GM19043 (cell line): ENCODE measurements around the gene TARS2.

Source experiments
- ATAC-seq: cut with Tn5 transposase; IDR thresholded peaks from one replicate; pipeline ENCODE4 v1.9.1; 2021; ENCODE audit warnings: low read depth; ENCODE audit not compliant: unreplicated experiment

The TARS2 gene

DNA sequence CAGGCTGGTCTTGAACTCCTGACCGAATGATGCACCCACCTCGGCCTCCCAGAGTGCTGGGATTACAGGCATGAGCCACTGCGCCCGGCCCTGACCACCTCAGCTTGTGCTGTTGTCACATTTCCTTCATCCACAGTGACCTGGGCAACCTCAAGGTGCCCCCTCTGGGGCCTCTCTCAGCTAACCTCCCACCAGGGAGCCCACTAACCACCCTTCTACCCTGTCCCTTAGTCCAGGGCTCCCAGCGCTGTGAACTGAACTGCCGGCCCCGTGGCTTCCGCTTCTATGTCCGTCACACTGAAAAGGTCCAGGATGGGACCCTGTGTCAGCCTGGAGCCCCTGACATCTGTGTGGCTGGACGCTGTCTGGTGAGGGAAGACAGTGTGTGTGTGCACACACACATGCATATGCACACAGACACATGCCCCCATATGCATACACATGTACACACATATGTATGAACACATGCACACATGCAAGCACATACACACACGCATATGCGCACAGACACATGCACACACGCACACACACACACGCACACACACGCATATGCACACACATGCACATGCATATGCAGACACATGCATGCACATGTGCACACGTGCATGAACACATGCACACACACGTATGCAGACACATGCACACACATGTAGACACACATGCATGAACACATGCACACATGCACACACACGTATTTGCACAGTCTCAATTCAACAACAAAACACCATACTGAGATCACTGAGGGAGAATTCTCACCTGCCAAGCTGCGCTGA is 68.2 kb downstream of the TARS2 start:
- no peak for ATAC-seq

- no peak for ATAC-seq
Observed at GRCh38 chr1:150555971-150556865, 69.0 kb downstream of the TARS2 start.

DNA sequence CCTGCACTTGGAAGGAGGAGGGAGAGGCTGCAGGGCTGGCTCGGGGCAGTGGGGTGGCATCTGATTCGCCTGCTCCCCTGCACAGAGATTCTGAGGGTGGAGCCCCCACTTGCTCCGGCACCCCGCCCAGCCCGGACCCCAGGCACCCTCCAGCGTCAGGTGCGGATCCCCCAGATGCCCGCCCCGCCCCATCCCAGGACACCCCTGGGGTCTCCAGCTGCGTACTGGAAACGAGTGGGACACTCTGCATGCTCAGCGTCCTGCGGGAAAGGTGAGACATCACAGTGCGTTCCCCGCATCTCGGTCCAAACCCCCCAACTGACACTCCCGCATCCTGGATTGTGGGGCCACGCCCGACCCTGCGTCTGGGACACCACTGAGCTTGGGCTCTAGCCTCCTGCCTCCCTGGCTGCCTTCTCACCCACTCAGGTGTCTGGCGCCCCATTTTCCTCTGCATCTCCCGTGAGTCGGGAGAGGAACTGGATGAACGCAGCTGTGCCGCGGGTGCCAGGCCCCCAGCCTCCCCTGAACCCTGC is 69.9 kb downstream of the TARS2 start:
- no peak for ATAC-seq
